GM19395 (cell line): Measurements from ENCODE around the gene MBD5.

ENCODE experiments used
- ATAC-seq: cut with Tn5 transposase; IDR thresholded peaks from one replicate; pipeline ENCODE4 v1.9.1; 2021; ENCODE audit warnings: mild to moderate bottlenecking, moderate library complexity; ENCODE audit not compliant: unreplicated experiment

The MBD5 gene

GRCh38 chr2:148515120-148515519, 494.2 kb downstream of the MBD5 start:
- no peak for ATAC-seq

DNA sequence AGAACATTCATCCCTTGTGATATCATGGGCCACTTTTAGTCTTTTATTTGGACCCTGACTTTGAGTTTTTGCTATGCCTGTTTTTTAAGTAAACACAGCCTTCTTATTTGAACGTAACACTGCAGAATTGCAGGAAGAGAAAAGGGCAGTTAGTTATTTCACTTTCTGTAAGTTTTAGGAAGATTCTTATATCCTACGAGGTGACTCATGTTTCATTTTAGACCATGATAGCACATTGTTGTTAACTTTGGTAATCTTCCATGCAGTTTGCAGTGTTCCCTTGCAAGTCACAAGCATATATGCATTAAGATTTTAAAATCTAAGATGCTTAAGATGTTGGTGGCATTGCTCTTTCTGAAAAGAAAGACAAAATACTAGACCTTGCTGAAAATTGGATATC, 495.1 kb downstream of the MBD5 start:
- ATAC-seq, result no peak

DNA sequence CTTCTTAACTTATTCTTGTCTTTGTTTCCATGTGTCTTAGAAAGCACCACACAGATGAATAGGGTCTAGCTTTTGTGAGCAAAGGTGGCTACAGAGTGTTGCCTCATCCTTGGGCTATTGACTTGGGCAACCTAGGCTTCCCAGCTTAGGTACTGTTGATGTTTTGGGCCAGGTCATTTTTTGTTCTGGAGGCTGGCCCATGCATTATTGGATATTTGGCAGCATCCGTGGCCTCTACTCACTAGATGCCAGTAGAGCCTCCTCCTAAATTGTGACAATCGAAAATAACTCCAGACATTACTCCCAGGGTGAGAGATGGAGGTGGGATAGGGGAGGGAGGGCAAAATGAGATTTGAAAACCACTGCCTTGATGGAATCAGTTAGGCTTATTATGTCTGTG, 496.4 kb downstream of the MBD5 start:
- ATAC-seq, result no peak

DNA sequence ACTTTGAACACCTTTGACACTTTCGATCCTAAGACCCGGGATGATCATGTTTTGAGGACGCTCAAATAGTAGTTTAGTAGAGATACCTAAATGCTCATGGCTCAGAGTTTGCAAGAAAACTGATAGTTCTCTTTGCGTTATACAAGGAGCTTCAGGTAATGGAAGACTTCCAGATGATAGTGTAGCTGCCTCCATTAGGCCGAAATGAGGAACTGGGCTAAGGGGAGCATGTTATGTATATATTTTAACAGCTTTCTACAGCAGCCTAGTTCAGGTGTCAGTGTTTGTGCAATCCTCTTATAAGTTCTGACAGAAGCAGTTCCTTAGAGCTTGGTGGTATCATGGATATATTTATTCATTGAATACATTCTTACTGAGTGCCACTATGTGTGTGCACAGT, 496.9 kb downstream of the MBD5 start:
- no peak for ATAC-seq

DNA sequence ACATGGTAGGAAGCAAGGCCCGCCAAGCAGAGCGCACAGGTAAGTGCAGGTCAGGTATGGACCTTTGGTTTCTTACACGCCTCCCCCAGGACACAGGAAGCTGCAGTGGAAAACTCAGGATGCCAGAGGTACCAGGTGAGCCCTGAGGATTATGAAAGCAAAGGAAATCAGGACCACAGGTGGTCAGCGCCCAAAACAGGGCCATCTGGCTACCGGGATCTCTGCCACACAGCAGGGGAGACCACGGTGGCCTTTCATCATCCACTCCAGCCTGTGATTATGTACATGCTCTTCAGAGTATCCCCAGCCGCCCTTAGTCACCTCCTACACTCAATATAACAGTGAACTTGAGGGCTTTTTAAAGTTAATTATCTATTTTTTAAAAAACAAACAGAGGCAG, 498.1 kb downstream of the MBD5 start:
- no peak for ATAC-seq

DNA sequence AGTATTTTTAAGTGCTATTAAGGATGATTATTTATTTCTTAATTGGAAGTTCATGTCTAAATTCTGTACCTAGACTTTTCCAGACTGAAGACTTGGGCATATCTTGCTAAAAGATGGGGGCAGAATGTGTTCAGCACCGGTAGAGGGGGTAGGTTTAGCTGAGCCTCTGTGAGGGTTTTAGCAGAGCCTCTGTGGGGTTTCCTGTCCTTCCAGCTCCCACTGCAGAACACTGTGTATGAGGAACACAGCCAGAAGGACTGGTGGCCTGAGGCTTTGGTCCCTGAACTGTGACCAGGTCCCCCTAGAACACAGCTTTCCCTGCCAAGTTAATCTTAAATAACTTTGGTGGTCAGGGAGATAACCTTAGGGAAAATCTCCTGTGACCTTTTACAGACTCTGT, 500.3 kb downstream of the MBD5 start:
- no peak for ATAC-seq

- no peak for ATAC-seq
Measured at GRCh38 chr2:148523315-148523714, 502.4 kb downstream of the MBD5 start.

DNA sequence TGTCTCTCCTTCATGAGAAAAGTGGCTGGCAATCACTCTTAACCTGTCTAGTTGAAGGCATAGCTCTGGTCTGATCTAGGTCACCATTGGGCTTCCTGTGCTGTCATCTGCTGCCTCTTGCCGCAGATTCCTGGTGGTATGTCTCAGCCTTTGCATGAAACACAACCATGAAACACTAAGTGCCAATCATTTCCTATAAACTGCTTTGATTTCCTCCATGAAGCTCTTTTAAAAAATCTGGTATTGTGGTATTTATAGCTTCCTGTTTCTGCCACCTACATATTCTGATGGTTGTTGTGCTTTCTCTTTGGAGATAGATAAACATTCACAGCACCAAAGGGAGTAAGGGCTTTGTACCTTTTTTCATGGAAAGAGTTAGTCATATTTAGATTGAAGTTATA, 503.6 kb downstream of the MBD5 start:
- ATAC-seq, result no peak

GRCh38 chr2:148525130-148525529, 504.2 kb downstream of the MBD5 start:
- no peak for ATAC-seq

- no peak for ATAC-seq
Measured at GRCh38 chr2:148526509-148527346, 505.8 kb downstream of the MBD5 start.

- ATAC-seq, result no peak
Measured at GRCh38 chr2:148527488-148528340, 506.8 kb downstream of the MBD5 start.

- no peak for ATAC-seq
Measured at GRCh38 chr2:148528356-148529064, 507.6 kb downstream of the MBD5 start.

DNA sequence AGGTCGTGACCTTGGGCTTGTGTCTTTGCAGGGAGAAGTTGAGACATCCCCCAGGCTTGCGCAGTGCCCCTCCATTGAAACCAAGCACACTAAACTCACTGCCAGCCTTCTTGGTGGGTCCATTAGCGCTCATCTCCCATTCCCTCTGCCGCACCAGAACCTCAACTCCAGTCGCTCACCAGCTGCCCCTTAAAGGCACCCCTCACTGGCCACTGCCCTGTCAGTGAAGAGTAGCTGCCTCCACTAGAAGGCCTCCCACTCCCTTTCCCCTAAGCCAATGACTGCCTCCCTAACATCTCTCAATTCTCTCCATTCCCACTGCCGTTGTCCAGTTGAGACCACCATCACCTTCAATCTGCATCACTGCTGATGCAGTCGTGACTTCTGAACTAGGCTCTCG, 508.9 kb downstream of the MBD5 start:
- ATAC-seq, result no peak

- no peak for ATAC-seq
Measured at GRCh38 chr2:148530350-148530749, 509.5 kb downstream of the MBD5 start.

DNA sequence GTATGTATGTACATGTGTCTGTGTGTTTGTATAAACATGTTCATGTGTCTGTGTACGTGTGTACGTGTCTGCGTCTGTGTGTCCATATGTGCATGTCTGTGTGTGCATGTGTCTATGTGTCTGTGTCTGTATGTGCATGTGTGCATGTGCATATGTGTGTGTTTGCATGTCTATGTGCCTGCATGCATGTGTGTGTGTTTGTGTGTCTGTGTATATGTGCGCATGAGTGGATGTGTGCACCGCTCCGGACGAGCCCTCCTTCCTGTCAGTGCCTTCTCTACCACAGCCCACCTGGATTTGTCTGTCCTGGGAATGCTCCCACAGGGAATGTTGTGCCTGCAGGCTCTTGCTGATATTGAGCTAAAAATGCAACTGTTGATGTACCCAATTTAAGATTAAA, 510.3 kb downstream of the MBD5 start:
- no peak for ATAC-seq

DNA sequence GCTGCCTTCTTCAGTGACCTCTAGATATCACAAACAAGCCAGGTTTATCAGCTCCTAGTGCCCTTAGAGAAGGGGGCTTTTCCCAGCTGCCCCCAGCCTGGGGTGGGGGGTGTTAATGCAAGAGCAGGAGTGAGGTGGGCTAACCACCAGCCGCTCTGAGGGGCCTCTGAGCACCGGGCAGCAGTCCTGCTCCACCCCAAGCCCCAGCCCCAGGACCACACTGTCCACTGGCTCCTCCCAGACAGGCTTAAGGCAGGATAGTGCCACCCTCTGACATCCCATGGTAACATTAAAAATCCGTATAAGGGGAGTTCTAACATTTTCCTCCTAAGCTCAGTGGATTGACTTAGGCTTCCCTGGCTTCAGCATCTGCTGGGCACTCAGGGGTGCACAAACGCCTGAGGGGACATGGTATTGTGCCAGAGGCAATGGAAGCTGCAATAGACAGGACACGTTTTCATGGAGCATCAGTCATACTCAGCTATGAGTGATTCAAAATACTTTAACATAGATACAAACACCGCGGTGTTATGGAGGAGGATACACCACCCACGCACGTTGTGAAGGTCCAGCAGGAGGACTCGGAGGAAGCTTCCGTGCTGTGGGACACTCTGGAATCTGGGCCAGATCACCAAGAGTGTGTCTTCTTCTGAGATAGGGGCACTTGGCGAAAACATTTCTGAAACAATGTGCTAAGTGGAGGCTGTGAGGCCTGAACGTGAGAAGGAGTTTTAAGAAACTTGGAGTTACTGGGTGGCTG, 511.0 kb downstream of the MBD5 start:
- ATAC-seq, result no peak

DNA sequence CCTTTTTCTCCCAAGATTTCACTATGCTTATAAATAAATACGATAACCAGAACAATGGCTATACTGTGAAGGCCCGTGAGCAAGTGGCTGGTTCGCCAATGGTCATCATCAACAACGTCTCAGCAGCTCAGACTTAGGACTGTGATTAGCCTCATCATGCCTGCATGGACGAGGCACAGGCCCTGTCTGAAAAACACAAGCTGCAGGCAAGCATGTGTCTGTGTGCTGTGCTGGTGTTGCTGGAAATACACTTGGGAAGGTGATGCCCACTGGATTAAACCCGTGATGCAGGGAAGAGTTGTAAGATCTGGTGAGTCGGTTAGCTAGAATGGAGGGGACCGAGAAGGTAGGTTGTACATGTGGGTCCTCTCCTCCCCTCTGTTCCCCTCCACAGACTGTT, 512.1 kb downstream of the MBD5 start:
- no peak for ATAC-seq

DNA sequence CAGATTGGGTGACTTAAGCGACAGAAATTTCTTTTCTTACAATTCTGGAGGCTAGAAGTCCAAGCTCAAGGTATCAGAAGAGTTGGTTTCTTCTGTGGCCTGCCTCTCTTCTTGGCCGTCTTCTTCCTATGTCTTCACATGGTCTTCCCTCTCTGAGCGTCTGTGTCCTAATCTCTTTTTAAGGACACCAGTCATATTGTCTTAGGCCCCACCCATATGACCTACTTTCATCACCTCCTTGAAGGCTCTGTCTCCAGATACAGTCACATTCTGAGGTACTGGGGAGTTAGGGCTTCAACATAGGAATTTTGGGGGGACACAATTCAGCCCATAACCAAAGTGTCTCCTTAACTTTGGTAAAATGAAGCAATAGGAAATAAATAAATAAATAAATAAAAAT, 512.8 kb downstream of the MBD5 start:
- ATAC-seq, result no peak

- ATAC-seq, result no peak
Measured at GRCh38 chr2:148534416-148535204, 513.7 kb downstream of the MBD5 start.

DNA sequence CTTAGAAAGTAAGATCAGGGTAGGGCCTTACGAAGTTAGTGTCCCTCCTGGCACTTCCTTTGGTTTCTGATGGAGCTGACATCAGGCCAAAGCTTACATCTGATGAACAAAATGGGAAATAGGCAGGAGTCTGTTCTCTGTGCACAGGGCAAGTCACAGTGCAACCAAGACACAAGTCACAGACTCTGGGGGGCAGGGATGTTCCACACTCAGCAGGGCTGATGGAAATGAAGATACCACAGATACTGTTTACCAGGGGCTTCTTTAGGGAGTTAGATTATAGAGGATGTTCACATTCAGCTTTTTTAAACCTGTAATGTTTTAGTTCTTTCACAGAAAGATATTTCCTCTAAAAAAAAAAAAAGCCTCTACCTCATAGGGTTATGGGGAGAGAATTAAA, 517.5 kb downstream of the MBD5 start:
- no peak for ATAC-seq
